IPS-18a (cell line): ENCODE results near the gene SH3BGRL3.

ENCODE experiments used
- H3K27ac ChIP-seq: one replicate; pipeline ENCODE4 v1.5.1; 2013; ENCODE audit warnings: low read length
- H3K27me3 ChIP-seq: one replicate; pipeline ENCODE4 v1.6.1; 2013; ENCODE audit warnings: mild to moderate bottlenecking, low read length; ENCODE audit not compliant: control insufficient read depth, insufficient read depth
- H3K36me3 ChIP-seq: one replicate; pipeline ENCODE4 v1.6.1; 2013; ENCODE audit warnings: low read depth, low read length; ENCODE audit not compliant: control insufficient read depth
- H3K4me1 ChIP-seq: one replicate; pipeline ENCODE4 v1.6.1; 2013; ENCODE audit warnings: low read depth, low read length; ENCODE audit not compliant: control insufficient read depth
- H3K4me3 ChIP-seq: one replicate; pipeline ENCODE4 v1.5.1; 2013; ENCODE audit warnings: low read length
- H3K9ac ChIP-seq: one replicate; pipeline ENCODE4 v1.6.1; 2013; ENCODE audit warnings: mild to moderate bottlenecking, low read length, moderate library complexity
- H3K9me3 ChIP-seq: one replicate; pipeline ENCODE4 v1.6.1; 2013; ENCODE audit warnings: low read depth, low read length; ENCODE audit not compliant: control insufficient read depth

Gene SH3BGRL3

GRCh38 chr1:26280333-26281042 lies 602 bp downstream of the SH3BGRL3 start:
- Histone ChIP-seq H3K4me1 (peaks cover 28% of the 10 kb centered on the region), H3K27ac (no peak overlapping the region), H3K4me3 (peak overlapping the region; percentile 70), H3K27me3 (no peaks in the 10 kb centered on the region), H3K36me3 (peaks cover 21% of the 10 kb centered on the region), H3K9ac (peak overlapping the region; percentile 59), H3K9me3 (no peaks in the 10 kb centered on the region)

GRCh38 chr1:26281091-26281958 lies 1.4 kb downstream of the SH3BGRL3 start:
- Histone ChIP-seq H3K4me3 (peak overlapping the region; percentile 70), H3K9me3 (no peaks in the 10 kb centered on the region), H3K36me3 (peaks cover 17% of the 10 kb centered on the region), H3K27me3 (no peaks in the 10 kb centered on the region), H3K9ac (peak overlapping the region; percentile 10), H3K4me1 (peaks cover 28% of the 10 kb centered on the region), H3K27ac (no peak overlapping the region)

GRCh38 chr1:26281971-26282370 lies 2.1 kb downstream of the SH3BGRL3 start:
- Histone ChIP-seq H3K27me3 (no peaks in the 10 kb centered on the region), H3K27ac (no peak overlapping the region), H3K9me3 (no peaks in the 10 kb centered on the region), H3K4me1 (peaks cover 28% of the 10 kb centered on the region), H3K4me3 (peak overlapping the region; percentile 11), H3K36me3 (peaks cover 11% of the 10 kb centered on the region), H3K9ac (peak overlapping the region; percentile 34)

GRCh38 chr1:26282401-26282918 lies 2.6 kb downstream of the SH3BGRL3 start:
- Histone ChIP-seq H3K27me3 (no peaks in the 10 kb centered on the region), H3K36me3 (peaks cover 6% of the 10 kb centered on the region), H3K9ac (peak overlapping the region; percentile 34), H3K4me1 (peaks cover 28% of the 10 kb centered on the region), H3K27ac (no peak overlapping the region), H3K4me3 (peak overlapping the region; percentile 11), H3K9me3 (no peaks in the 10 kb centered on the region)

GRCh38 chr1:26283279-26283853 lies 3.5 kb downstream of the SH3BGRL3 start:
- Histone ChIP-seq H3K9ac (no peak overlapping the region), H3K4me3 (no peak overlapping the region), H3K4me1 (peaks cover 28% of the 10 kb centered on the region), H3K36me3 (no peaks in the 10 kb centered on the region), H3K9me3 (no peaks in the 10 kb centered on the region), H3K27me3 (no peaks in the 10 kb centered on the region), H3K27ac (no peak overlapping the region)

- no peak overlapping the region for H3K4me3 ChIP-seq
- H3K27me3 ChIP-seq, result no peaks in the 10 kb centered on the region
- H3K9ac ChIP-seq, result no peak overlapping the region
- H3K27ac ChIP-seq, result no peak overlapping the region
- H3K4me1 ChIP-seq, result peaks cover 25% of the 10 kb centered on the region
- H3K36me3 ChIP-seq, result no peaks in the 10 kb centered on the region
- H3K9me3 ChIP-seq, result no peaks in the 10 kb centered on the region
Measured at GRCh38 chr1:26283871-26284596, 4.1 kb downstream of the SH3BGRL3 start.

GRCh38 chr1:26284597-26285347 lies 4.9 kb downstream of the SH3BGRL3 start:
- Histone ChIP-seq H3K27me3 (no peaks in the 10 kb centered on the region), H3K4me1 (peaks cover 20% of the 10 kb centered on the region), H3K36me3 (no peaks in the 10 kb centered on the region), H3K9ac (no peak overlapping the region), H3K4me3 (no peak overlapping the region), H3K27ac (no peak overlapping the region), H3K9me3 (no peaks in the 10 kb centered on the region)

GRCh38 chr1:26285366-26286063 lies 5.6 kb downstream of the SH3BGRL3 start:
- no peak overlapping the region for H3K4me3 ChIP-seq
- H3K9me3 ChIP-seq, result no peaks in the 10 kb centered on the region
- no peak overlapping the region for H3K27ac ChIP-seq
- peaks cover 27% of the 10 kb centered on the region for H3K4me1 ChIP-seq
- H3K36me3 ChIP-seq, result no peaks in the 10 kb centered on the region
- no peak overlapping the region for H3K9ac ChIP-seq
- no peaks in the 10 kb centered on the region for H3K27me3 ChIP-seq

GRCh38 chr1:26286064-26286416 lies 6.2 kb downstream of the SH3BGRL3 start:
- H3K4me3 ChIP-seq, result no peak overlapping the region
- H3K9me3 ChIP-seq, result no peaks in the 10 kb centered on the region
- H3K36me3 ChIP-seq, result no peaks in the 10 kb centered on the region
- H3K27ac ChIP-seq, result no peak overlapping the region
- H3K27me3 ChIP-seq, result no peaks in the 10 kb centered on the region
- H3K4me1 ChIP-seq, result peaks cover 26% of the 10 kb centered on the region
- H3K9ac ChIP-seq, result no peak overlapping the region

GRCh38 chr1:26287033-26287711 lies 7.3 kb downstream of the SH3BGRL3 start:
- Histone ChIP-seq H3K27ac (no peak overlapping the region), H3K4me3 (no peak overlapping the region), H3K4me1 (peaks cover 18% of the 10 kb centered on the region), H3K36me3 (no peaks in the 10 kb centered on the region), H3K27me3 (no peaks in the 10 kb centered on the region), H3K9ac (no peak overlapping the region), H3K9me3 (no peaks in the 10 kb centered on the region)
